HG02870 (cell line): Measurements from ENCODE around the gene TOMT.

Experiments
- ATAC-seq: cut with Tn5 transposase; IDR thresholded peaks from one replicate; pipeline ENCODE4 v1.9.1; 2021; ENCODE audit warnings: mild to moderate bottlenecking, moderate library complexity; ENCODE audit not compliant: unreplicated experiment

Gene TOMT, protein sequence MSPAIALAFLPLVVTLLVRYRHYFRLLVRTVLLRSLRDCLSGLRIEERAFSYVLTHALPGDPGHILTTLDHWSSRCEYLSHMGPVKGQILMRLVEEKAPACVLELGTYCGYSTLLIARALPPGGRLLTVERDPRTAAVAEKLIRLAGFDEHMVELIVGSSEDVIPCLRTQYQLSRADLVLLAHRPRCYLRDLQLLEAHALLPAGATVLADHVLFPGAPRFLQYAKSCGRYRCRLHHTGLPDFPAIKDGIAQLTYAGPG

GRCh38 chr11:72105888-72106287 is at the start of gene TOMT:
Gene TOMT (plus strand): TSS chr11:72105924. CDS start chr11:72105952, 28 bp downstream.
- no peak for ATAC-seq

GRCh38 chr11:72058416-72059034 is 47.2 kb upstream of the TOMT start:
- no peak for ATAC-seq

- ATAC-seq, result no peak
Measured at GRCh38 chr11:72061739-72062396, 43.9 kb upstream of the TOMT start.

DNA sequence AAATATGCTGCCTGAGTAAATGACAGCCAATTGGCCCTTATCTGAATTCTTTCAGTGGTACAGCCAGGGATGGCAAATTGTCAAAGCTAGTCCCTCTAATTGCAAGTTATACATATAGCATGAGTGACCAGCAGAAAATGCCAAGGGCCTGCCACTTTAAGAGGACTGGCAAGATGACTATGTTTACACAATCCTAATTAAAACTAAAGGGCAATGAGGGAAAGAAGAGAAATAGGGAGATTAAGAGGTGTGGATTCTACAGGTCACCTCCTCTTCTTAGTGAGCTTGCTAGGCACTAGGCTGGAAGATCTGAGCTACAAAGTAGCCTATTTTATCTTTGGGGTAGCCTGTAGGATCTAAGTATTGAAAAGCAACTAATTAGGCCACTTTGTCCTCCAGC is 38.9 kb upstream of the TOMT start:
- no peak for ATAC-seq

- no peak for ATAC-seq
Measured at GRCh38 chr11:72067266-72067665, 38.5 kb upstream of the TOMT start.

DNA sequence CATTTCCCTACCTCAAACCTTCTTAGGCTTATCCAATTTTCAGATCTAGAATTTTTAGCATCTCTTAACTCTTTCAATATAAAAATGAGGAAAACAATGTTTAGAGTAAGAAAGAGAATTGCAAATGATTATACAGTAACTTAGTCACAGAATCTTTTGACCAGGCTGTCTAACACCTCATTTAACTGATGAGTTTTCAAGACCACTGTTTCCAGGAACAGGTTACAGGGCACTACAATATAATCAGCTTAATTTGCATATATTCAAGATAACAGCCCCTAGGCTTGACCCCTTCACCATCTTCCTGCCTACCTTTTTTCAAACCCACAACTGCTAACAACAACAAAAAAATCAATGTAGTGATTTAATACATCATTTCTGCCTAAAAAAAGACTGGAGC is 38.0 kb upstream of the TOMT start:
- no peak for ATAC-seq

- no peak for ATAC-seq
Measured at GRCh38 chr11:72069200-72069599, 36.5 kb upstream of the TOMT start.

- no peak for ATAC-seq
Measured at GRCh38 chr11:72069787-72070251, 35.9 kb upstream of the TOMT start.

- no peak for ATAC-seq
Measured at GRCh38 chr11:72070491-72070890, 35.2 kb upstream of the TOMT start.

GRCh38 chr11:72072348-72072747 is 33.4 kb upstream of the TOMT start:
- no peak for ATAC-seq

DNA sequence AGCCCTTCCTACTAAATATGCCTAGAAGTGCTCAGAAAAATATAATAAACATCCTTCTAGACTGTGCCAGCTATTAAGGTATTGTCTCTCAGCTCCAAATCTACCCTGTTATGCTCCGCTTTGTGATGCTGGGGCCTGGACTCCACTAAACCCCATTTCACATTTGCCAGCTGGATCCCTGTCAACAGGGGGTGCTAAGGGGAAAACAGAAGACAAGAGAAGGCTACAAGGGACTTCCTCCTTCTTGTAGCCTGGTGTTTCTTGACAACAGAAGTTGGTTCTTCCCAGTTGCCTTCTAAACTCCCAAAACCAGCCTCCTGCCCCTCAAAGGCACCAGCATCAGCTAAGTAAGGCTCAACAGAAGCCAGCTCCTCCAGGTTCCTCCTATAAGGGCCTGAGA is 30.6 kb upstream of the TOMT start:
- no peak for ATAC-seq

DNA sequence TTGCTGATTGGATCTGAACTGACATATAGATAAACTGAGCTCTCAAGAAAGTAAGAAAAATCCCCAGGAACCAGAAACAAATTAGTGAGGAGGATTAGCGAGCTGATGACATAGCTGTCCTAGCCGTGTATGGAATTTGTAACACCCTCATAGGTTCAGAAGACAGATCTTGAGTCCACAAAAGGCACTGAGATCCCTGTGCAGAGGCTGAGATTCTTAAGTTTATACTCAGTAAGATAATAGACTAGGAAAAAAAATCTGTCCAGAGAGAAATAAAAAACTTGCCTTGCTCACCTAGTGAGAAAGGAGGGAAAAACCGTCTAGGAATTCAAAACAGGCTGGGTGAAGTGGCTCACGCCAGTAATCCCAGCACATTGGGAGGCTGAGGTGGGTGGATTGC is 30.0 kb upstream of the TOMT start:
- ATAC-seq, result no peak

GRCh38 chr11:72078477-72078876 is 27.2 kb upstream of the TOMT start:
- no peak for ATAC-seq

GRCh38 chr11:72079819-72080325 is 25.9 kb upstream of the TOMT start:
- ATAC-seq, result no peak

DNA sequence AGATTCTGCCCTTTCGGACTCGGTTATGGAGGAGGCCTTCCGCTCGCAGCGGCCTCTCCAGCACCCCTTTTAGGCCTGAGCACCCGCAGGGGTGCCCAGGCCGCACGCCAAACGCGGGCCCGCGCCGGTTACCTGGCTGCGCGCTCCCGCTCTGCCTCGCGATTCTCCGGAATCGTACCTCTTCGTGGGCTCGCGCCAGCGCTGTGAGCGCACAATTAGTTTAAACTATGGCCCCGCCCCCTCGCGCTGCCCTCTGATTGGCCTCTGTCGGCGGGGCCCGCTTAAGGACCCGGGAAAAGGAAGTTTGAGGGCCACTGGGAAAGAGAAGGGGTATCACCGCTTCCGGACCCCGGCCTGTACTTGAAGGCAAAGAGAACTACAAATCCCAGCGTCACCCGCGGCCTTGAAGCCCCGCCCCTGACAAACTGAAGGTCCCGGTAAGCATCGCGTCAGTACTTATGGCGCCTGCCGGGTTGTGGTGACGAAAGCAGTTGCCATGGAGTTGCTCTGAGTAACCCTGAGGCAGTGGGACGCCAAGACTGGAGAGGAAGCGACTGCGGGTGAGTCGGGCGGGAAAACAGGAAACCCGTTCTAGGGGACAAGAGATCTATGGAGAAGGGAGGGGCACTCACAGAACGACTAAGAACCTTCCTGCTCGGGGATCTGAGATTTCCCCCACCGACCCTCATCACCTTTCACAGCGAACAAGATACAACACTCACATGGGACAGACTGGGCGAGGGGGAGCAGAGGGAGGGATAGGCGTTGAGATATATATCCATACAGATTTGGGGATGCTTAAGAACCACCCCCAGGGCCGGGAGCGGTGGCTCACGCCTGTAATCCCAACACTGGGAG is 25.2 kb upstream of the TOMT start, which contains the start of the genes LRRC51 and NUMA1:
TSS of gene LRRC51 (plus strand) at position 525 of the 858 bp plus-strand sequence. CDS start 8,234 bp downstream, outside the sequence.
TSS of gene NUMA1 (minus strand) at position 217 of the 858 bp plus-strand sequence. CDS start 44,599 bp downstream, outside the sequence.
- peak; percentile 94 for ATAC-seq

DNA sequence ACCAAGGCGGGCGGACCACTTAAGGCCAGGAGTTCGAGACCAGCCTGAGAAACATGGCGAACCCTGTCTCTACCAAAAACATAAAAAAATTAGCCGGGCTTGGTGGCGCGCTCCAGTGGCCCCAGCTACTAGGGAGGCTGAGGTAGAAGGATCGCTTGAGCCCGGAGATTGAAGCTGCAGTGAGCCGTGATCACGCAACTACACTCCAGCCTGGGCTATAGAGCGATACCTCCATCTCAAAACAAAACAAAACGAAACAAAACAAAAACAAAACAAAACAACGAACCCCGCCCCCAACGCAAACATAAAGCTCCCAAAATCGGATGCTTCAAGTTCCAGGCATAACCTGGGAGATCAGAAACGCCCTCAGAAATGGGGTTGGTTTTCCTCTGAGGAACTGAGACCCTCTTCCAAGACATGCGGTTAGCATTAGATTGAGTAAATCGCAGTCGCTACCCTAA is 24.5 kb upstream of the TOMT start:
- no peak for ATAC-seq

DNA sequence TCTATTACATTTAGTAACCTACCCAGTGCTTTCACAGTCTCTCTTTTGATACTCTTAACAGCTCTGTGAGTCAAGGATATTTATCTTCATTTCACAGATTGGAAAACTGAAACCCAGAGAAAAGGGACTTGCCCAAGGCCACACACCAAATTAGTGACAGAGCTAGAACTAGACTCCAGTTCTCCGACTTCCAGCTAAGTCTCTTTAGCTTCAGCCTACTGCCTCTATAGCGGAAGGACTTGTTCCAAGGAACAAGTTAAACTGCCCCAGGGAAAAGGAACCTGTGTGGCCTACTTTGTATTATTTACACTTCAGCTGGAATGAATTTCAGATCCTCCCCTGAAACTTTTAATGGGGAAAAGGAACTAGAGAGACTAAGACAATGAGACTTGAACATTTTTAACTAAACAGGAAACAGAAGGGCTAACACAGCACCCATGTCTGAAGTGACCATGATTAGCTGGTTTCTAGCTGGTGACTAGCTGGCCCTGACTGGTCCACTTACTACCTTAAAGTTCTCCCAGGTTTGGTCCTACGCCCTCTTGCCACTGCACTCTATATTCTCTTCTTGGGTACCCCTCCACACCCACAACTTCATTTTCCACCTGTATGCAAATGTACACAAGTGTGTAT is 23.8 kb upstream of the TOMT start:
- ATAC-seq, result no peak

DNA sequence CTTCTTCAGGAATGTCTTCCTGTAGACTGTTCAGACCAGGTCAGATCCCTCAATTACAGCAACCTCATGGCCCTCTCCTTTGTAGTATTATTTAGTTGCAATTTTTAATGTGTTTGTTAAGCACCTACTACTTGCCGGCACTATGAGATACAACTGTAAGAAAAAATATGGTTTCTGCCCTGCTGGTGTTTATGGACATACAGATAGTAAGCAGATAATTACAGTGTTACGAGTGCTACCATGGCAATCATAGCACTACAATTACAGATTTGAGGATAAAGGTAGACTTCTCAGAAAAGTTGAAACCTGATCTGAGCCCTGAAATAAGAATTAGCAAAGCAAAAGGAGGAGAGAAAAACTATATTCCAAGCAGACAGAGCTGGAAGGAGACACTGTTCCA is 22.3 kb upstream of the TOMT start:
- no peak for ATAC-seq

GRCh38 chr11:72084076-72084475 is 21.6 kb upstream of the TOMT start:
- no peak for ATAC-seq

DNA sequence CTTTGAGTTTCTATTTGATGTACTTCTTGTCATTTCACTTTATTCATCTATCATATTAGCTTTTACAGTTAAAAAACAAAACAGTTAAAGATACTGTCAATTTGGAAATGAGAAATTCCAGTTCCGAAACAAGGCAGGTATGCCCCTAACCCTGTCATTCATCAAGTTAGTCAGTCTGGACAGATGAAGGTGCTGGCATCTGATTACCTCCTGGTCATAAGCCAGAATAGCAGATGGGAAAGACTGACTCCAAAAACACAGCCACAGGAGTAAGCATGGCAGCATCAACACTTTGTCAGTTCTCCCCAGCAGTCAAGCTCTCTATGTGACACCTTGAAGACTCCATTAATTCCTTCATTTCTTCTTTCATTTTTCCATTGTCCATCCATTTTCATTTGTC is 20.8 kb upstream of the TOMT start:
- no peak for ATAC-seq
